K562 (cell line): ENCODE data around the gene TPM4. TPM values are rescaled to one million over a fixed set of nuclear protein-coding genes. Genes with fewer than 3 reads are reported as not detected.

Source experiments
- CXXC5 ChIP-seq: fragments of 250-450 bp; sonication (Bioruptor Pico); IDR thresholded peaks from 2 replicates; pipeline ENCODE4 v1.8.0; 2022; ENCODE audit warnings: inconsistent platforms, mild to moderate bottlenecking, moderate library complexity
- DMBX1 ChIP-seq: fragments of 250-450 bp; sonication (Bioruptor Pico); IDR thresholded peaks from 2 replicates; pipeline ENCODE4 v1.8.0; 2022; ENCODE audit warnings: inconsistent platforms, mild to moderate bottlenecking, moderate library complexity, borderline replicate concordance
- ETS2 ChIP-seq: IDR thresholded peaks from 2 replicates; pipeline ENCODE4 v1.6.1; 2016; ENCODE audit warnings: borderline replicate concordance, missing genetic modification characterization, mild to moderate bottlenecking, moderate library complexity, missing compliant biosample characterization; ENCODE audit not compliant: poor library complexity, severe bottlenecking
- ETV6 ChIP-seq, 3 experiments: fragments of 150-350 bp in 1 of 3; sonication (generic) in 1 of 3; formaldehyde crosslinking in 1 of 3; IDR thresholded peaks; 2 replicates each; pipeline versions ENCODE4 v1.6.1 to v1.8.0; 2014 to 2022; ENCODE audit warnings: borderline replicate concordance in 2 of 3, low read depth in 2 of 3, antibody characterized with exemption in 1 of 3, low read length in 1 of 3, mild to moderate bottlenecking in 1 of 3, missing genetic modification reagents in 1 of 3
- HLTF ChIP-seq: fragments of 450-650 bp; IDR thresholded peaks from 2 replicates; pipeline ENCODE4 v1.6.1; 2016
- HMG20B ChIP-seq: fragments of 250-450 bp; sonication (Bioruptor Pico); IDR thresholded peaks from 2 replicates; pipeline ENCODE4 v1.5.0; 2021; ENCODE audit warnings: mild to moderate bottlenecking
- KDM1A ChIP-seq, 2 experiments: fragments of 450-650 bp; IDR thresholded peaks; 2 replicates each; pipeline ENCODE4 v1.6.1; 2016; ENCODE audit warnings: mild to moderate bottlenecking in 2 of 2
- MEF2A ChIP-seq: IDR thresholded peaks from 2 replicates; pipeline ENCODE4 v1.6.1; 2011; ENCODE audit warnings: low read depth, mild to moderate bottlenecking, low read length, moderate library complexity; ENCODE audit not compliant: control insufficient read depth
- RFX7 ChIP-seq: fragments of 250-450 bp; sonication (Bioruptor Pico); IDR thresholded peaks from 2 replicates; pipeline ENCODE4 v1.5.1; 2021; ENCODE audit warnings: mild to moderate bottlenecking
- SMARCC2 ChIP-seq: fragments of 450-650 bp; IDR thresholded peaks from 2 replicates; pipeline ENCODE4 v1.6.1; 2017; ENCODE audit warnings: antibody characterized with exemption, moderate library complexity, mild to moderate bottlenecking, low read depth
- TAF9B ChIP-seq: fragments of 450-650 bp; IDR thresholded peaks from 2 replicates; pipeline ENCODE4 v1.6.1; 2018; ENCODE audit warnings: mild to moderate bottlenecking; ENCODE audit not compliant: partially characterized antibody
- TEAD4 ChIP-seq, 2 experiments: sonication (generic) in 1 of 2; formaldehyde crosslinking in 1 of 2; IDR thresholded peaks; 2 replicates each; pipeline versions ENCODE4 v1.6.1 to v1.8.0; 2012 to 2022; ENCODE audit warnings: borderline replicate concordance in 1 of 2, inconsistent platforms in 1 of 2, low read length in 1 of 2, mild to moderate bottlenecking in 1 of 2, missing genetic modification reagents in 1 of 2
- ZBTB17 ChIP-seq: fragments of 450-650 bp; formaldehyde crosslinking; IDR thresholded peaks from 2 replicates; pipeline ENCODE4 v1.4.0; 2020; ENCODE audit warnings: mild to moderate bottlenecking
- polyA plus RNA-seq, 8 experiments: library from polyadenylated mRNA; depleted of rRNA in 4 of 8; stranded (reverse) in 5 of 8; unstranded in 3 of 8; fragments of >200 nt; fragmentation: Nextera tagmentation in 2 of 8; fragmentation: Illumina TruSeq in 1 of 8; extraction: Ambion mirVana in 2 of 8; extraction: Trizol in 1 of 8; gene quantifications; 2 replicates each; pipeline versions ENCODE4 v1.2.1 to v1.2.3, GENCODE V29; 2011 to 2014; ENCODE audit warnings: inconsistent platforms in 1 of 8, missing spikeins in 1 of 8
- total RNA-seq, 7 experiments: library from RNA; depleted of rRNA in 6 of 7; stranded (reverse); fragments of >200 nt in 6 of 7; fragmentation: Illumina TruSeq in 2 of 7; extraction: Trizol in 2 of 7; gene quantifications; 2 replicates each; pipeline versions ENCODE4 v1.2.1 to v1.2.3, GENCODE V29; 2011 to 2021; ENCODE audit warnings: low replicate concordance in 1 of 7
- TF ChIP-seq, protein P1 (sequence below): fragments of 150-350 bp; conservative IDR thresholded peaks from 2 replicates; pipeline ENCODE4 v1.6.1; 2014; ENCODE audit warnings: low read length
- TF ChIP-seq, protein P2 (sequence below): fragments of 200-800 bp; sonication (Bioruptor generic); IDR thresholded peaks from 2 replicates; pipeline ENCODE4 v1.6.1; 2016; ENCODE audit warnings: missing genetic modification characterization, missing compliant biosample characterization
- TF ChIP-seq, protein P3 (sequence below): fragments of 250-450 bp; sonication (Bioruptor Pico); IDR thresholded peaks from 2 replicates; pipeline ENCODE4 v1.8.0; 2022; ENCODE audit warnings: inconsistent platforms

The TPM4 gene
- total and polyA plus RNA-seq, 9 of the 15 experiments (the other 6 are each of a cell fraction or from before 2014, with no cell fraction given): 28.1 to 111 (median 77.4) TPM

DNA sequence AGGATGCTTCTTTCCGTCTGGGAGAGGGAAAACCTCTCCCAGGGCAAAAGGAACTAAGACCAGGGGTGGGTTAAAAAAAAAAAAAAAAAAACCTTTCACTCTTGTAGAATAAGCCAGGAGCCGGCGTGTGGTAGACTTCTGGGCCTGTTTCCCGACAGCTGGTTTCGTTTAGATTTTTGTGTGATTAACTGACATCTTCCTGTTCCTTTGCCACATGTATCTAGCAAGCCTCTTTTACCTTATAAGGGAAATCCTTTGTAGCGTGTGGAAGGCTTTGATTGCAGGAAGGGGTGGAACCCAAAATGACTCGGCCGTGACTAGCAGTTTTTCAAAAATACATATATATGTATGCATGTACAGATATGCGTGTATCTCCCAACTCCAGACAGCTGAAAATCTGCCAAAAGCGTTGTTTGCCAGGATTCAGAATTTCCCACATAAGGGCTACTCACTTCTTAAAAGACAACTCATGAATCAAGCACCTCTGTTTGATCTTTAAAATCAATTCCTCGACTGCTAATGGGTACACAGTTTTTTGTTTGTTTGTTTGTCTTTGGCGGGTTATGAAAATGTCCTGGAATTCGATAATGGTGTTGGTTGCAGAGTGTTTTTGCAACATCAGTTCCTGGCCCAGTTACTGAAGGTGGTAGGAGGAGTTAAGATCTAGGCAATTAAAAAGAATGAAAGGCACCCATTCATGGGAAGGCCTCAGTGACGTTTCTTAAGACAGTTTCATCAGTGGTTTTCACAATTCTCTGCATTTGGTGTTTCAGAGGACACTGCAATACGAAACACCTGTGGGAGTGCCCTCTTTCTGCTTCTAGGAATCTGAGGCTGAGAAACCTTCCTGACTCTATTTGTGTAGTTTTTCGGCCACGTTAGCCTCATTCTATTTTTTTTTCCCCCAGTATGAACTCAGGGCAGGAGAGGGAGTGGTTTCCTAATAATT is 2.7 kb downstream of the TPM4 start (continued):
- TF ChIP-seq, protein P1, sequence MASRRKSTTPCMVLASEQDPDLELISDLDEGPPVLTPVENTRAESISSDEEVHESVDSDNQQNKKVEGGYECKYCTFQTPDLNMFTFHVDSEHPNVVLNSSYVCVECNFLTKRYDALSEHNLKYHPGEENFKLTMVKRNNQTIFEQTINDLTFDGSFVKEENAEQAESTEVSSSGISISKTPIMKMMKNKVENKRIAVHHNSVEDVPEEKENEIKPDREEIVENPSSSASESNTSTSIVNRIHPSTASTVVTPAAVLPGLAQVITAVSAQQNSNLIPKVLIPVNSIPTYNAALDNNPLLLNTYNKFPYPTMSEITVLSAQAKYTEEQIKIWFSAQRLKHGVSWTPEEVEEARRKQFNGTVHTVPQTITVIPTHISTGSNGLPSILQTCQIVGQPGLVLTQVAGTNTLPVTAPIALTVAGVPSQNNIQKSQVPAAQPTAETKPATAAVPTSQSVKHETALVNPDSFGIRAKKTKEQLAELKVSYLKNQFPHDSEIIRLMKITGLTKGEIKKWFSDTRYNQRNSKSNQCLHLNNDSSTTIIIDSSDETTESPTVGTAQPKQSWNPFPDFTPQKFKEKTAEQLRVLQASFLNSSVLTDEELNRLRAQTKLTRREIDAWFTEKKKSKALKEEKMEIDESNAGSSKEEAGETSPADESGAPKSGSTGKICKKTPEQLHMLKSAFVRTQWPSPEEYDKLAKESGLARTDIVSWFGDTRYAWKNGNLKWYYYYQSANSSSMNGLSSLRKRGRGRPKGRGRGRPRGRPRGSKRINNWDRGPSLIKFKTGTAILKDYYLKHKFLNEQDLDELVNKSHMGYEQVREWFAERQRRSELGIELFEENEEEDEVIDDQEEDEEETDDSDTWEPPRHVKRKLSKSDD: no peak
- TF ChIP-seq TEAD4 (IDR thresholded peaks at IDR 0.05; ENCODE audit: low read length) (peak; percentile 97), TEAD4 (CRISPR knock-in tag; IDR thresholded peaks at IDR 0.05; ENCODE audit: borderline replicate concordance) (no peak), RFX7 (CRISPR knock-in tag) (no peak), ETS2 (no peak), ETV6 (IDR thresholded peaks at IDR 0.05; ENCODE audit: borderline replicate concordance in 1 of 2, low read depth in 2 of 2, low read length in 1 of 2) (peak in 1 of 2 experiments; percentile 48; a peak in 1 of 4 replicates), ETV6 (CRISPR knock-in tag; IDR thresholded peaks at IDR 0.05; ENCODE audit: borderline replicate concordance) (no peak), HMG20B (CRISPR knock-in tag) (0 out of 2 replicates have a peak, but pooled peaks have one; percentile 54), ZBTB17 (CRISPR knock-in tag) (no peak), HLTF (no peak), DMBX1 (no peak), SMARCC2 (peak; percentile 88), MEF2A (0 out of 2 replicates have a peak, but pooled peaks have one; percentile 19), TAF9B (peak; percentile 68), CXXC5 (peak; percentile 89), KDM1A (IDR thresholded peaks at IDR 0.05) (peak; percentile 100)
- TF ChIP-seq, protein P2, sequence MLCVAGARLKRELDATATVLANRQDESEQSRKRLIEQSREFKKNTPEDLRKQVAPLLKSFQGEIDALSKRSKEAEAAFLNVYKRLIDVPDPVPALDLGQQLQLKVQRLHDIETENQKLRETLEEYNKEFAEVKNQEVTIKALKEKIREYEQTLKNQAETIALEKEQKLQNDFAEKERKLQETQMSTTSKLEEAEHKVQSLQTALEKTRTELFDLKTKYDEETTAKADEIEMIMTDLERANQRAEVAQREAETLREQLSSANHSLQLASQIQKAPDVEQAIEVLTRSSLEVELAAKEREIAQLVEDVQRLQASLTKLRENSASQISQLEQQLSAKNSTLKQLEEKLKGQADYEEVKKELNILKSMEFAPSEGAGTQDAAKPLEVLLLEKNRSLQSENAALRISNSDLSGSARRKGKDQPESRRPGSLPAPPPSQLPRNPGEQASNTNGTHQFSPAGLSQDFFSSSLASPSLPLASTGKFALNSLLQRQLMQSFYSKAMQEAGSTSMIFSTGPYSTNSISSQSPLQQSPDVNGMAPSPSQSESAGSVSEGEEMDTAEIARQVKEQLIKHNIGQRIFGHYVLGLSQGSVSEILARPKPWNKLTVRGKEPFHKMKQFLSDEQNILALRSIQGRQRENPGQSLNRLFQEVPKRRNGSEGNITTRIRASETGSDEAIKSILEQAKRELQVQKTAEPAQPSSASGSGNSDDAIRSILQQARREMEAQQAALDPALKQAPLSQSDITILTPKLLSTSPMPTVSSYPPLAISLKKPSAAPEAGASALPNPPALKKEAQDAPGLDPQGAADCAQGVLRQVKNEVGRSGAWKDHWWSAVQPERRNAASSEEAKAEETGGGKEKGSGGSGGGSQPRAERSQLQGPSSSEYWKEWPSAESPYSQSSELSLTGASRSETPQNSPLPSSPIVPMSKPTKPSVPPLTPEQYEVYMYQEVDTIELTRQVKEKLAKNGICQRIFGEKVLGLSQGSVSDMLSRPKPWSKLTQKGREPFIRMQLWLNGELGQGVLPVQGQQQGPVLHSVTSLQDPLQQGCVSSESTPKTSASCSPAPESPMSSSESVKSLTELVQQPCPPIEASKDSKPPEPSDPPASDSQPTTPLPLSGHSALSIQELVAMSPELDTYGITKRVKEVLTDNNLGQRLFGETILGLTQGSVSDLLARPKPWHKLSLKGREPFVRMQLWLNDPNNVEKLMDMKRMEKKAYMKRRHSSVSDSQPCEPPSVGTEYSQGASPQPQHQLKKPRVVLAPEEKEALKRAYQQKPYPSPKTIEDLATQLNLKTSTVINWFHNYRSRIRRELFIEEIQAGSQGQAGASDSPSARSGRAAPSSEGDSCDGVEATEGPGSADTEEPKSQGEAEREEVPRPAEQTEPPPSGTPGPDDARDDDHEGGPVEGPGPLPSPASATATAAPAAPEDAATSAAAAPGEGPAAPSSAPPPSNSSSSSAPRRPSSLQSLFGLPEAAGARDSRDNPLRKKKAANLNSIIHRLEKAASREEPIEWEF (CRISPR knock-in tag): 0 out of 2 replicates have a peak, but pooled peaks have one; percentile 61
- TF ChIP-seq, protein P3, sequence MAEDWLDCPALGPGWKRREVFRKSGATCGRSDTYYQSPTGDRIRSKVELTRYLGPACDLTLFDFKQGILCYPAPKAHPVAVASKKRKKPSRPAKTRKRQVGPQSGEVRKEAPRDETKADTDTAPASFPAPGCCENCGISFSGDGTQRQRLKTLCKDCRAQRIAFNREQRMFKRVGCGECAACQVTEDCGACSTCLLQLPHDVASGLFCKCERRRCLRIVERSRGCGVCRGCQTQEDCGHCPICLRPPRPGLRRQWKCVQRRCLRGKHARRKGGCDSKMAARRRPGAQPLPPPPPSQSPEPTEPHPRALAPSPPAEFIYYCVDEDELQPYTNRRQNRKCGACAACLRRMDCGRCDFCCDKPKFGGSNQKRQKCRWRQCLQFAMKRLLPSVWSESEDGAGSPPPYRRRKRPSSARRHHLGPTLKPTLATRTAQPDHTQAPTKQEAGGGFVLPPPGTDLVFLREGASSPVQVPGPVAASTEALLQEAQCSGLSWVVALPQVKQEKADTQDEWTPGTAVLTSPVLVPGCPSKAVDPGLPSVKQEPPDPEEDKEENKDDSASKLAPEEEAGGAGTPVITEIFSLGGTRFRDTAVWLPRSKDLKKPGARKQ (CRISPR knock-in tag): no peak
